ENCODE measurements around the gene CLASP1.

The CLASP1 gene

DNA sequence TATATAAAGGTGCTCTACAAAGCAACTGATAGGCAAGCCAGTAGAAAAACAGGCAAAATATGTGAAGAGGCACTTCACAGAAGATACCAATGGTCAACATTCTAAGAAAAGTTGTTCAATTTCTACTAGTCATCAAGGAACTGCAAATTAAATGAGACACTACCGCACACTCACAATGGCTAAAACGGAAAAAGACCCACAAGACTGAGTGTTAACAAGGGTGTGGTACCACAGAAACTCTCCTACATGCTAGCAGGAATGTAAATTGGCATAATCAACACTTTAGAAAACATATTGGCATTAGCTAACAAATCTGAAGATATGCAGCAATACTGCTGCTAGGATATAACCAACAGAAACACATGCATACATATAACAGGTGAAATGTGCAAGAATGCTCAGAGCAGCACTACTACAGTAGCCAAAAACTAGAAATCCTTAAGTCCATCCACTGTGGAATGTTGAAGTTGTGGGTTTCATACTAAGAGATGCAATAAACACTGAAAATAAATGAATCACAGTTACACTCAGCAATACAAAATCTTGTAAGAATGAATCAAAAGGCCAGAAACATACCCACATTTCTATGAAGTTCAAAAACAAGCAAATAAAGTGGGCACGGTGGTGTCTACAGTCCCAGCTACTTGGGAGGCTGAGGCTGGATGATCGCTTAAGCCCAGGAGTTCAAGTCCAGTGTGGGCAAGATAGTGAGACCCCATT is 109.4 kb downstream of the CLASP1 start:
- DNase-seq (ENCODE audit: low read depth) = no peak

DNA sequence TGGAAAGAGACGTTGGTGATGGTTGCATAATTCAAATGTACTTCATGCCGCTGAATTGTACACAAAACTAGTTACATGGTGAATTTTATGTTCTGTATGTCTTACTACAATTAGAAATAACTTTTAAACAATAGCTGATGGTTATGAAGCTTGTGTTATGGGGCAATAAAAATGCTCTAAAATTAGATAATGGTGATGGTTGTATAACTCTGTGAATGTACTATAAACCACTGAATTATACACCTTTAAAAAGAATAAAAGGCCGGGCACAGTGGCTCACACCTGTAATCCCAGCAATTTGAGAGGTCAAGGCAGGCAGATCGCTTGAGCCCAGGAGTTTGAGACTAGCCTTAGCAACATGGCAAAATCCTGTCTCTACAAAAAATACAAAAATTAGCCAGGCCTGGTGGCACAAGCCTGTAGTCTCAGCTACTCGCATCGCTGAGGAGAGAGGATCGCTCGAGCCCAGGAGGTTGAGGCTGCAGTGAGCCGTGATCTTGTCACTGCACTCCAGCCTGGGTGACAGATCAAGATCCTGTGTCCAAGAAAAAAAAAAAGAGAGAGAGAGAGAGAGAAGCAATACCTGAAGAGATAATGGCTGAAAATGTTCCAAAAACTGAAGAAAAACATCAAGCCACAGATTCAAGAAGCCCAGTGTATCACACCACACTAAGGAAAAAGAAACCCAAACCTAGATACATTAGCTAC is 112.3 kb downstream of the CLASP1 start:
- no peak for DNase-seq (ENCODE audit: low read depth)

DNA sequence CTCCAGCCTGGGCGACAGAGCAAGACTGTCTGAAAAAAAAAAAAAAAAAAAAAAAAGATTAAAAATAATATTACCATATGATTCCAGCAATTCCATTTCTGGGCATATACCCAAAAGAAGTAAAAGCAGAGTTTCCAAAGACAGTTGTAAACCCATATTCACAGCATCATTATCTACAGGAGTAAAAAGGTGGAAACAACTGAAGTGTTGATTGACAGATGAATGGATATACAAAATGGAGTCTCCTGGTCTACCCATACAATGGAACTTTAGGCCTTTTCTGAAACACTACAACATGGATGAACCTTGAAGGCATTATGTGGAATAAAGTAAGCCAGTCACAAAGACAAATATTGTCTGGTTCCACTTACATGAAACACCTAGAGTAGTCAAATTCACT is 112.9 kb downstream of the CLASP1 start:
- no peak for DNase-seq (ENCODE audit: low read depth)

DNA sequence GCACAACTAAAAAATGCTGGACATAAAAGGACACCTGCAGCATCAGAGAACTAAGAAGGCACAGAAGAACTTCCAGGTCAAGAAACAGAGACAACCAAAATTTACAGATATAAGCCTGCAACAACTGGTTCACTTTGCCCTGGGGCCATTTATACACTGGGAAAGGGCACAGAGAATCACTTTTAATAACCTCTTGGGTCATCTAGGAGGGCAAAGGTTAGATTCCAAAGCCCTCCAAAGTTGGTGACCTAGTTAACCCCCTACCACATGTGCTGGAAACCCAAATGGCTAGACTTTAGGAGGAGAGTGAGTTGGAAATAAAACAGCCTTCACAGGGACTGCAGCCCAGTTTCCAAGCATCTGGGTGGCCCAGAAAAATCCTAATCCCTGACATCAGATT is 115.3 kb downstream of the CLASP1 start:
- DNase-seq (ENCODE audit: low read depth) = no peak

DNA sequence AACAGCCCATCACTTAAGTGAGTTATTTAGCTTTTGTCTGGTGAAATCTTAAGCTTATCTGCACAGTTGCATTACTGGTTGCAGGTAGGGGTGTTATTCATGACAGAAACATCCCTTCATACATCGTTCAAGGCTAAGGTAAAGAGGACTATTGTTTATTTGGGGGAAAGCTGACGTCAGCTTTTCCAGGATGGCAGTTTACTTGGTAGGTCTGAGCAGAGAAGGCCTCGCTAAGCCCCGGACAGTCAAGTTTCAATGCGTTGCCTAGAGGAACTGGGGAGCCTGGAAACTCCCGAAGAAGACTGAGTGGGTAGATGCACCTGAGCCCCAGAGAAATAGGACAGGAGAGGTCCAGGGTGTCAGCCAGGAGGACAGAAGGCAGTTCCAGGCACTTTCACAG is 116.4 kb downstream of the CLASP1 start:
- no peak for DNase-seq (ENCODE audit: low read depth)

DNA sequence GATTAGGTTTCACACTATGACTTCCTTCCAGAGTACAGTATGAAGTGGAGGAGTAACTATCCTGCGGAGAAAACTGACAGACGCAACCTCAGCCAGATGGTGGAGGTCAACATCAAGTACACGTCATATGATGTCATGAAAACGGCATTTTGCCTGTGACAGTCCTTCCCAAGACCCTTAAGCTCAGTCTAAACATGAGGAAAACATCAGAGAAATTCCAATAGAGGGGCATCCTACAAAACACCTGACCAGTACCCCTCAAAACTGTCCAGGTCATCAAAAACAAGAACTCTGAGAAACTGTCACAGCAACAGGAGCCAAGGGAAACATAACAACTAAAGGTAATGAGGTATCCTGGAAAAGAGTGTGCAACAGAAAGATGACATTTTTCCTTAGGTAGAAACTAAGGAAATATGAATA is 116.9 kb downstream of the CLASP1 start:
- DNase-seq (ENCODE audit: low read depth) = no peak

DNA sequence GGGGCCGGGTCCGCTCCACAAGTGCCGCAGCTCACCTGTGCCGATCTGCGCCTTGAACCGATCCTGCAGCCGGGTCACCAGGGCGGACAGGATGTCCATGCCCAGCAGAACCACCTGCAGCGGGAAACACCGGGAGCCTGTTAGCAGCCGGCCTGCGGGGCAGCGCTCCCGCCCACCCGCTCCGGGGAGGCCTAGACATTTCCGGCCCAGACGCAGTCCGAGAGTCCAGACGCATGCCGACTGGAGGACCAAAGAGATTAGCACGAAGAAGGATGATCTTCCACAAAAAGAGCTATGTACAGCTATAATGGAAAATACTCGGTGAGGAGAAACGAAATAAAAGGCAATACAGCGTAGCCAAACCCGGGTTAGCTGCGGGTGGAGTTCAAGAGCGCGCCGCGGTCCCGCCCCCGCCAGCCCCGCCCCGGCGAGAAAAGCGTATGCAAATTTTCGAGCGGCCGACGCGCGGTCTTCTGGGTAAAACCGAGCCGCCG is 119.0 kb downstream of the CLASP1 start:
- DNase-seq (ENCODE audit: low read depth) = peak; percentile 81

DNA sequence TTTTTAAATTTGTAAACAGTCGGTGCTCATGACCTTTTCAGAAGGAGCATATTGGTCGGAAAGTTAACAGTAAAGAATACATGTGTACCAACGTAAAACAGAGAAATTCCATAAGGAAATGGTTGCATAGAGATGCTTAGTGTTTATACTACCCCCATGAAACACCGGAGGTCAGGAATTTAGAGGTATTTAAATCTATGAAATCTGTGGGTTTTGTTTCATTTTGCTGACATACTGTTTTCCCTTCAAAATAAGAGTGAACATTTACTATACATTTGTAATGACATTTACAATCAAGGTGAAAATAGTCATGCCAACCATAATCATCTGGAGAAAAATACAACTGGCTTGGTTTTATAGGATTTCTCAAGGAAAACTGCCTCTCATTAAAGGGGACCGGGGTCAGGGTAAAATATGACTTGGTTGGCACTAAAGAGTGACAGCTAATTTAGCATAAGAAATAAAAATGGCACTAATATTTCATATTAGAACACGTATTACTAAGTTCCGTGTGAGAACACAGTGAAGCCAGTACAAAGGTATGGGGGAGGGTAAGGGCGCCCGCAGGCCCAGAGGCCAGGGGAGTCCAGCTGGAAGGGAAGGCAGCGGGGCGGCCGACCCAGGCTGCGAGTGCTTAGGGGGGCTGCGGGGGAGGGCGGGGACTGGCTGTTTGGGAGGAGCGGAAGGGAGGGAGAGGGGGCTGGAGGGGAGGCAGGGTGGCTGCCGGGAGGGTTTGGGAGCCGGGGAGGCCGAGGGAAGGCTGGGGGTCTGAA is 119.6 kb downstream of the CLASP1 start:
- DNase-seq (ENCODE audit: low read depth) = no peak

DNA sequence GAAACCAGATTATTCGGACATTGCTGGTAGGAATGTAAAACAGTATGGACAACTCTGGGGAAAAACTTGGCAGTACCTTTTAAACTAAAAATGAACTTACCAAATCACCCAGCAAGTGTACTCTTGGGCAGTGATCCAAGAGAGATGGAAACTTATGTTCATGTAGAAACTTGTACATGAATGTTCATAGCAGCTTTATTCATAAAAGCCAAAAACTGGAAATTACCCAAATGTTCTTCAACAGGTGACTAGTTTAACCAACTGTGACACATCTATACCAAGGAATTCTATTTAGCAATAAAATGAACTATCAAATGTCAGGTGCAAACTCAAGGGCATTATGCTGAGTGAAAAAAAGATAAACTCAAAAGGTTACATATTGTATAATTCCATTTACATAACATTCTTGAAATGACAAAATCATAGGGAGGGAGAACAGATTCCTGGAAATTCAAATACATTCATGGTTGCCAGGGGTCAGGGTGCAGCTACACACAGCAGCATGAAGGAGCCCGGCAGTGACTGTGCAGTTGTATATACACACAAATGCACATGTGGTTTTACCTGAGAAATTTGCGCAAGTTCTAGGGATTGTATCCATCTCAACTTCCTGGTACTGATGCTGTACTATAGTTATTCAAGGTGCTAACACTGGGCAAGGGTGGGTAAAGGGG is 122.1 kb downstream of the CLASP1 start:
- peak; percentile 43 for DNase-seq (ENCODE audit: low read depth)

DNA sequence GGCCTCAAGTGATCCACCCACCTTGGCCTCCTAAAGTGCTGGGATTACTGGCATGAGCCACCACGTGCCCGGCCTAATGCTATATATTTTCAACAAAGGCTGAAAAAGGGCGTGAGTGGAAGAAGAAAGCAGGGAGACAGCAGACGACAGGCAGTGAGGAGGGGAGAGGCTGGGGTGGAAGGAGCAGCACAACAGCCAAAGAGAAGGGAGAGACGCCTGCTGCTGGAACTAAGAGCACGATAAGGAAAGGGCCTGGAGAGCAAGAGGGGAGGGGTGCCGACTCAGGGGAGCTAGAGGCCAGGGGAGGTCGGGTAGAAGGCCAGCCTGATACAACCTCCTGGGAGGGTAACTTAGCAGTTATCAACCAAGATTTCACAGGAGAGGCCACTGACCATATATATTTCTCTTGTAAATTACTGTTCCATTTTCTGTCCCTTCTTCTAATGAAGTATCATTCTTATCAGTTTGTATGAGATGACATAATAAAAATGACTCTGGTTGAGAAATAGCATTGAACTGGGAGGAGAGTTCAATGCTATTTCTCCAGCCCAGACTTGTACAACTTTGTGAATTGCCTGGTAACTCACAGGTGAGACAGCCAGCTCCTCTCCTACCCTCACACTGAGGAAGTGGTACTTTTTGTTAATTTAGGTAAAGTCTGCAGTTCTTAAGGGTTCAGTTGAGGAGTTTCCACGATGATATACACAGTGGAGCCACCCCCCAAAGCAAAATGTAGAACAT is 124.4 kb downstream of the CLASP1 start:
- no peak for DNase-seq (ENCODE audit: low read depth)

DNA sequence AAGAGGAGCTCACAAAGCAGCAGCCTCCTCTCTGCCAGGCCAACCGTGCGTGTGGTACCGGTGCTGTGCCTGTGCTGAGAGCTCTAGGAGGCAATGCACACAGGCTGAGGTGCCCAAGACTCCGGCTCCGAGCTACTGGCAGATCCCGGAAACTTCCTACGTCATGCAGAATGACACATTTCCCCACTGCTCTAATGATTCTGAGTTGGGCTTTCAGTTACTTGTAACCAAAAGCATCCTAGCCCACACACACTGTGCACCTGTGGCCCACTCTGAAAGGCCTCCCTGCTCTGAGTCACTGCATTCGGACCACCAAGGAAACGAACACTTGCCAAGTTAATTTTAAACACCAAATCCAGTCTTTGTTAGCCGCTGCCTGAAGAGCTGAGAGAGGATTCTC is 127.9 kb downstream of the CLASP1 start:
- DNase-seq (ENCODE audit: low read depth) = no peak

DNA sequence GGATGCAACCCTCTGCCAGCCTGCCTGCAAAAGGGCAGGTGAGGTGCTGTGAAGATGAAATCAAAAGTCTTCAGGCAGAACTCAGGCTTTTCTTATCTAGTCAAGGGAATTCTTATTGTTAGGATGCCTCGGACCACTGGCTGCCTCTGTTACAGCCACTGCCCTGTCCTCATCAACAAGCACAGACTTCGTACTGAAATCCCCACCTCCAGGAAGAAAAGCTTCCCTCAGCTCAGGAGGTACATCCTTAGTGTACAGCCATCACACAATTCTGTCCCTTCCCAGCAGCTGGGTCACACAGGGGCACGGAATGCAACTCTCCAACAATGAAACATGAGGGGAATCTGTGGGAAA is 128.6 kb downstream of the CLASP1 start:
- no peak for DNase-seq (ENCODE audit: low read depth)

DNA sequence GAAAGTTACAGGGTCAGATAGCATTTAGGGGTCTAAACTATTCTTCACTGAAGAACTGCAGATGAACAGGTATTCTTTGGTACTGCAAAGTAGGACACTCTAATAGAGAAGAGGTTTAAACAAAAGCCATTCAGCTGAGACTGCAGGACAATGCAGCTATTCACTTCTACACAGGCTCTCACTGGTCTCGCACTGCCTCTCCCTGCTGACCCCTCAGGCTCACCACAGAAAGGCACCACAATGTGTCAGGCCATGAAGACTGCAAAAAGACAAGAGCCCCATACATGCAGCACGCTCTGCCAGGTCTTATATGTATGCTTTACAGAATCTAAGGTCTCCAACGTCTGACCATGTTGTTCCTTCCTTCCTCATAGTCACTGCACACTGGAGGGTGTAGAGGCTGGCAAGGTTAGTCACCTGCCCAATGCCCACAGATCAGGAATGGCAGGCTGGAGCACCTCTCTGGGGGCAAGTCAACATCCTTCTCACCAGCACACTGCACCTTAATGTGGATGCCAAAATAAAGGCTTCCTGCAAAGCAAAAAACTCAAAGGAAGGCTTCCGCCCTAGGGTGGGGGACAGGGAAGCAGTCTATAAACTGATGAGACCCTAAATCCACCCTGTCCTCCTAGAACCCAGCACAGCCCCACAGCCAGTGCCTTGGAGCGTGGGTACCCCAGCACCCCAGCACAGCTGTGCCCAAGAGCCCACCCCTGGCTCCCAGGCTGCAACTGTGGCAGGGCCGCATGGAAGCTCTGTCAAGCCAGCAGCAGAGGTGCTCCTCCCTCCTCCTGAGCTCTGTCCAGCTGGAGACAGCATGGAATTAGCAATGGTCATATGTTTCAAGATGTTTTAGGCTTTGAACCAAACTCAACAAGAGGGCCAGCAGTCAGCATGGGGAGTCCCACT is 129.3 kb downstream of the CLASP1 start:
- DNase-seq (ENCODE audit: low read depth) = no peak

DNA sequence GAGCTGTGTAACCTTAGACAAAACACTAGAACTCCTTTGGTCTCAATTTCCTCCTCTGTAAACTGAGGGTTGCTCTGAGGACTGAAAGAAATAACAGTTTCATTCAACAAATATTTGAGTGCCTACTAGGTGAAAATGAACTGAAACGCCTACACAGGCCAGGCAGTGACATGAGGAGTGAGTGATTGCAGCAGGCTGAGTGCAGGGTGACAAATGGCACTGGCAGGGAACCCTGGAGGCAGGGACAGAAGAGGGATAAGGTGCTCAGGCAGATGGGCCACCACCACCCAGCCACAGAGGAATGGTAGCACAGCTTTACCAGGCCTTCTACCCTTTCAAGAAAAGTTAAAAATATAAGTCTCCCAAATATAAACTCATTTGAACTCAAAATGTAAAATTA is 130.1 kb downstream of the CLASP1 start:
- no peak for DNase-seq (ENCODE audit: low read depth)

DNA sequence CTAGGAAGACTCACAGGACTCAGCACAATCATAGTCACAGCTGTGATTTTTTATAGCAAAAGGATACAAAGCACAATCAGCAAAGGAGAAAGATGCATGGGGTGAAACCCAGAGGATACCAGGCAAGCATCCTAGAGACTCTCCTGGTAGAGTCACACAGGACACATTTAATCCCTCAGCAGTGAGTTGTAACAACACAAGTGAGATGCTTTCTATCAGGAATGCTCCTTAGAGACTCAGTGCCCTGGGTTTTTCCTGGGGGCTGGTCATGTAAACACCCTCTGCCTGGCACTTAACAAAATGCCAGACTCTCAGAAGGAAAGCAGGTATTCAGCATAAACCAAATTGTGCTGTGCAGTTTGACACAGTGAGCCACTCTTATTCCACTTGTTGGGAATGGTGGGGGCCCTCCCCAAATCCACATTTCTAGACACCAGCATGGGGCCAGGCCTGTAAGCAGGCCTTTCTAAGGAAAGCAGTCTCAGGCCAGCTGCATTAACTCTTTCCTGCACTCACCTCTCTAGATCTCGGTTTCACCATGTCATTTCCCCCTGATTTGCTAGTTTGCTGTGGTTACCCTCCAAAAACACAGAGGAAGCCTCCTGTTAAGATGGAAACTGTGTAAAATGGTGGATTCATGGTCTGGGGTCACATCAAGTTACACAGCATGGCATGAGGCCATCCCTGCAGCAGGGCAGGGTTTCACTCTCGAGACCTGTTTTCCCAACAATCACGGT is 135.5 kb downstream of the CLASP1 start:
- DNase-seq (ENCODE audit: low read depth) = no peak

DNA sequence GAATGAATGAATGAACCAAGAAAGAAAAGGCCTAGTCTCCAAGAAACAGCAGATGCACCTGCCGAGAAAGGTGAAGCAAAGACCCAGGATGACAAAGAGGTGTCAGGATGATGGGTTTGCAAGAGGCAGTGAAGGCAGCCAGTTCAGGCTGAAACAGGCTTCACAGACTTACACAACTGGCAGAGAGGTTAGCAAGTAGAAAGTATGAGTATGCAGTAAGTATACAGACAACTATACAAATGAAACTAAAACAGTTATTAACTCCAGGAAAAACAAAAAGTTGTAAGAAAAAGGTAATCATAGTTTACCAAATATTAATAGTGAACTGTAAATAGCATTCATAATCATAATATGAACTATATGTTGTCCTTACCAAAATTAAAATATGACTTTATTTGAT is 138.4 kb downstream of the CLASP1 start:
- DNase-seq (ENCODE audit: low read depth) = no peak

DNA sequence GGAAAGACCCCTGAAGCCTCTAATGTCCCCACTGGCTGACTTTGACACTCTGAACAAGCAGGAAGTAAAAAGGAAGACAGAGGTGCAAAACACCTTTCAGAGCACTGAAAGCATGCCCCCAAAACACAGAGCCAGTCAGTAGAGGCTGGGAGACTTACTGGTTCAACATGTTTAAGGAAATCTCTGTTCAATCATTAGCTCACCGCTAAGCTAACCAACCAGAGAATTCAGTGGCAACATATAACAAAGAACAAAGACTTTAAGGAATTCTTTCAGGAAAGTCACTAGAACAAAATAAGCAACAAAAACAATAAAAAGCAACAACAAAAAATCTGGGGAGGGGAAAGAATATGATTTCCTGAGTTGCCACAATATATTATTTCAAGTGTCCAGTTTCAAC is 142.6 kb downstream of the CLASP1 start:
- DNase-seq (ENCODE audit: low read depth) = no peak

DNA sequence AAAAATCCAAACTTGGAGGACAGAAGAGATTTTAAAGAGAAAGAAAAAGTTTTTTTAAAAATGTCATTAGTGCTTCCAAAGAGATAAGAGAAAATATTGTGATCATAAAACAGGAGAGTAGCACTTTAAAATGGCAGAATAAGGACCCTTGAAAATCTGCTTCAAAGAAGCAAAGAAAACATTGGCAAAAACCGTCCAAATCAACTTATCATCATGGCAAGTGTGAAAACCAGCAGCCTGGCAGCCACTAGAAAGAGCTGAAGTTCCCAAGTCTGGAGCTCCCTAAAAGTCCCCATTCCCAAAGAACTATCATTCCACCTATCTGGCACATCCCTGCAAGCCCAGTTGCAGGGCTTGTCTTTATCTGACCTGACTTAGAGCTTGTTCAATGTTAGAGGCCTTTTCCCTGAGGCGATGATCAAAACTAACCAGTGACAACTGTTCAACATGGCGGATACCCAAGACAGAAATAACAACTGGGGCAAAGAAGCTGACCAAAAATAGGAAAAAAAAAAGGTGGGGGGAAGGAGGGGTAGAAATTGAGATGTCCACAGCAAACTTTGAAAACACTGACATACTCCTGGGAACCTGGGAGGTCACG is 143.2 kb downstream of the CLASP1 start:
- no peak for DNase-seq (ENCODE audit: low read depth)

DNA sequence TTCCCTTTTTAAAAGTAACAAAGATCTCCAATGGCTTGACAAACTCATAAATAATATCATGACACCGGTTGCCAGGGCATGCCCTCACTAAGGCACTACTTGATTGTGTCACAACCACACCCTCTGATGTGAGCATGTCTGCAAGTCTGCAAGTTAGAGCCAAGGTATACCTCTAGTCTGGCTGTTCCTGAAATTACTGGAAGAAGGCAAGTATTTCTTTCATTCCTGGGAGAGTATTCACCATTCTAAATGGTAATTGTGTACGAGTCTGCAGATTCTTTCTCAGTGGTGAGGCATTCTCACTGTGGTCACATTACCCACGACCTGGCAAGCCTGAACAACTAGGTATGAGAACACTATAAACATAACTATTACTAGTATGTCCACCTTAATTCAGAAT is 144.3 kb downstream of the CLASP1 start:
- no peak for DNase-seq (ENCODE audit: low read depth)

DNA sequence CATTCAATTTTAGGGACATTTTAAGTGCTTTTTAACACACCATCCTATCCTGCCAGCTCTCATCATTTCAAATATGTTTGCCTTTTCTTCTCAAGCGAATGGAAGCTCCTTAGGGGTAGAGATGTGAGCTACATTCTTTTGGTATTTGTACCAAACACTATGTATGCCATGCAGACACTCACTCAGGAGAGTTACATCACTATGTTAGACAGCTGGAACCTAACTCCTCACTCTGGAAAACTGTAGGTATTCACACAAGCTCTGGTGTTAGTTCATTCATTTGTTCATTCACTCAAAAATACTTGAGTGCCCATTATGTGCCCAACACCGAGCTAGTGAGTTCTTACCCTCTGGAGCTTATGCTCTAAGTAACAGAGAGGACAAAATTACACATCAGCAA is 144.9 kb downstream of the CLASP1 start:
- no peak for DNase-seq (ENCODE audit: low read depth)

All from activated T-cell treated with anti-CD3 and anti-CD28 coated beads for 48 hours (primary cell).